HCT116 (cell line): ENCODE data around the gene RRP12. TPM values are rescaled to one million over a fixed set of nuclear protein-coding genes. Genes with fewer than 3 reads are reported as not detected.

Experiments
- ATAC-seq: fragments of 200-7000 bp; cut with Tn5 transposase; 2 replicates; pipeline ENCODE4 v1.9.1; 2020; ENCODE audit warnings: mild to moderate bottlenecking, moderate library complexity
- BruUV-seq: library from RNA; stranded (reverse); fragments of 400-500 nt; replicated peaks from 2 replicates; lab custom pipeline; 2021; lab: Mats Ljungman, UMichigan
- CTCF ChIA-PET: fragments of 300-600 bp; sonication (Branson Sonifier 250); formaldehyde crosslinking; loops from one replicate; lab custom pipeline; 2021; ENCODE audit warnings: antibody characterized with exemption; lab: Charles Lee
- POLR2A ChIA-PET: fragments of 300-600, 350-600 bp; sonication (Branson Sonifier 250); formaldehyde crosslinking; loops from one replicate; lab custom pipeline; 2021; ENCODE audit warnings: antibody characterized with exemption; lab: Charles Lee
- RAD21 ChIA-PET, 2 experiments: fragments of 300-600 bp; sonication (Branson Sonifier 250); formaldehyde crosslinking; loops; one replicate each; lab custom pipeline; 2023; ENCODE audit warnings: low total read pairs in 2 of 2; ENCODE audit not compliant: uncharacterized antibody in 2 of 2, unreplicated experiment in 2 of 2, low non-redundant PET in 1 of 2; lab: Charles Lee
- DNase-seq: peaks from one replicate; pipeline ENCODE4 v3.0.0-alpha.2; 2010; ENCODE audit warnings: low read depth, low spot score
- H2AFZ ChIP-seq: fragments of 200-600 bp; shearing (Covaris generic), sonication (generic); 2 replicates; pipeline ENCODE4 v1.6.1; 2017; ENCODE audit warnings: low read depth, mixed run types, mixed read lengths, antibody characterized with exemption, low read length; ENCODE audit not compliant: poor library complexity, severe bottlenecking
- H3K27ac ChIP-seq: 2 replicates; pipeline ENCODE4 v1.5.1; 2012; ENCODE audit warnings: low read depth, low read length
- H3K27me3 ChIP-seq: fragments of 200-600 bp; sonication (generic); 2 replicates; pipeline ENCODE4 v1.6.1; 2016; ENCODE audit warnings: mixed run types, low read length, mixed read lengths; ENCODE audit not compliant: insufficient read depth
- H3K36me3 ChIP-seq, 2 experiments: fragments of 200-500 bp in 1 of 2; fragments of 200-600 bp in 1 of 2; sonication (Bioruptor generic) in 1 of 2; sonication (generic) in 1 of 2; 2 replicates each; pipeline versions ENCODE4 v1.5.1 to v1.6.1; 2014 to 2016; ENCODE audit warnings: low read length in 2 of 2, inconsistent platforms in 1 of 2, mixed read lengths in 1 of 2, mixed run types in 1 of 2; ENCODE audit not compliant: insufficient read depth in 2 of 2, control insufficient read depth in 1 of 2
- H3K4me1 ChIP-seq, 2 experiments: fragments of 200-600 bp in 1 of 2; sonication (generic) in 1 of 2; 2 replicates each; pipeline versions ENCODE4 v1.5.1 to v1.6.1; 2012 to 2017; ENCODE audit warnings: low read length in 2 of 2, inconsistent platforms in 1 of 2, mild to moderate bottlenecking in 1 of 2, mixed read lengths in 1 of 2, mixed run types in 1 of 2, moderate library complexity in 1 of 2; ENCODE audit not compliant: insufficient read depth in 2 of 2, control insufficient read depth in 1 of 2
- H3K4me2 ChIP-seq: fragments of 200-600 bp; sonication (generic); 2 replicates; pipeline ENCODE4 v1.6.1; 2017; ENCODE audit warnings: mixed run types, low read length, mixed read lengths
- H3K4me3 ChIP-seq, 2 experiments: fragments of 200-600 bp in 1 of 2; sonication (generic) in 1 of 2; replicated peaks in 1 of 2; 2 replicates each; pipeline ENCODE4 v1.5.1; 2011 to 2016; ENCODE audit warnings: low read length in 2 of 2, control low read depth in 1 of 2, low read depth in 1 of 2, mild to moderate bottlenecking in 1 of 2, mixed read lengths in 1 of 2, mixed run types in 1 of 2
- H3K79me2 ChIP-seq: fragments of 200-600 bp; sonication (generic); 2 replicates; pipeline ENCODE4 v1.6.1; 2017; ENCODE audit warnings: mild to moderate bottlenecking, mixed run types, low read length, moderate library complexity, mixed read lengths; ENCODE audit not compliant: insufficient read depth
- H3K9ac ChIP-seq: fragments of 200-600 bp; sonication (generic); 2 replicates; pipeline ENCODE4 v1.6.1; 2016; ENCODE audit warnings: low read length, mixed read lengths
- H3K9me2 ChIP-seq: fragments of 200-600 bp; sonication (generic), shearing (Covaris generic); 2 replicates; pipeline ENCODE4 v1.6.1; 2017; ENCODE audit warnings: mixed run types, mild to moderate bottlenecking, moderate library complexity; ENCODE audit not compliant: insufficient read depth
- H3K9me3 ChIP-seq, 2 experiments: fragments of 200-500 bp in 1 of 2; fragments of 200-600 bp in 1 of 2; sonication (Bioruptor generic) in 1 of 2; sonication (generic) in 1 of 2; 2 replicates each; pipeline ENCODE4 v1.6.1; 2014 to 2017; ENCODE audit warnings: low read length in 2 of 2, mixed read lengths in 2 of 2, inconsistent platforms in 1 of 2, low read depth in 1 of 2, mild to moderate bottlenecking in 1 of 2, mixed run types in 1 of 2, moderate library complexity in 1 of 2; ENCODE audit not compliant: control insufficient read depth in 1 of 2, insufficient read depth in 1 of 2
- H4K20me1 ChIP-seq: fragments of 200-600 bp; sonication (generic), shearing (Covaris generic); 2 replicates; pipeline ENCODE4 v1.6.1; 2017; ENCODE audit warnings: mixed run types, mild to moderate bottlenecking, moderate library complexity; ENCODE audit not compliant: insufficient read depth
- CBX3 ChIP-seq: IDR thresholded peaks from 2 replicates; pipeline ENCODE4 v1.6.1; 2012; ENCODE audit warnings: low read depth
- CEBPB ChIP-seq: IDR thresholded peaks from 2 replicates; pipeline ENCODE4 v1.6.1; 2012; ENCODE audit warnings: low read depth
- ELF1 ChIP-seq: IDR thresholded peaks from 2 replicates; pipeline ENCODE4 v1.6.1; 2012; ENCODE audit warnings: low read depth, borderline replicate concordance
- EZH2 ChIP-seq: fragments of 200-600 bp; sonication (generic); IDR thresholded peaks from 2 replicates; pipeline ENCODE4 v1.6.1; 2017; ENCODE audit warnings: antibody characterized with exemption, mixed run types
- EZH2phosphoT487 ChIP-seq: fragments of 200-600 bp; IDR thresholded peaks from 2 replicates; pipeline ENCODE4 v1.6.1; 2018; ENCODE audit warnings: antibody characterized with exemption, borderline replicate concordance
- JUND ChIP-seq: IDR thresholded peaks from 2 replicates; pipeline ENCODE4 v1.6.1; 2012
- POLR2A ChIP-seq: IDR thresholded peaks from 2 replicates; pipeline ENCODE4 v1.7.0; 2011; ENCODE audit warnings: borderline replicate concordance; ENCODE audit not compliant: insufficient read depth, insufficient read length; ENCODE audit errors: extremely low read depth
- RAD21 ChIP-seq: IDR thresholded peaks from 2 replicates; pipeline ENCODE4 v1.6.1; 2012; ENCODE audit warnings: low read depth, mild to moderate bottlenecking
- SIN3A ChIP-seq: IDR thresholded peaks from 2 replicates; pipeline ENCODE4 v1.6.1; 2012; ENCODE audit warnings: low read depth
- SRF ChIP-seq: IDR thresholded peaks from 2 replicates; pipeline ENCODE4 v1.6.1; 2012; ENCODE audit warnings: low read depth
- TCF7L2 ChIP-seq: IDR thresholded peaks from 2 replicates; pipeline ENCODE4 v1.7.0; 2011; ENCODE audit warnings: borderline replicate concordance, inconsistent platforms; ENCODE audit not compliant: insufficient read depth, insufficient read length; ENCODE audit errors: extremely low read depth
- YY1 ChIP-seq: IDR thresholded peaks from 2 replicates; pipeline ENCODE4 v1.6.1; 2011; ENCODE audit warnings: low read length, low read depth, moderate library complexity, mild to moderate bottlenecking; ENCODE audit not compliant: insufficient replicate concordance; ENCODE audit errors: extremely low read depth
- ZFX ChIP-seq: fragments of 450-650 bp; IDR thresholded peaks from 2 replicates; pipeline ENCODE4 v1.6.1; 2017
- ZNF274 ChIP-seq: fragments of 200-500 bp; sonication (Bioruptor generic); IDR thresholded peaks from 2 replicates; pipeline ENCODE4 v1.6.1; 2014; ENCODE audit warnings: mild to moderate bottlenecking, low read depth, low read length, inconsistent platforms
- intact Hi-C: fragments of 100-400 bp; cut with micrococcal nuclease; formaldehyde crosslinking; loops from 2 replicates; pipeline ENCODE4 v1.10.0; 2022
- total RNA-seq: library from RNA; stranded (reverse); gene quantifications from one replicate; pipeline ENCODE4 v1.2.1, GENCODE V29; 2021; ENCODE audit not compliant: unreplicated experiment
- TF ChIP-seq, protein P1 (sequence below): IDR thresholded peaks from 2 replicates; pipeline ENCODE4 v1.6.1; 2012; ENCODE audit warnings: low read depth
- TF ChIP-seq, protein P2 (sequence below): IDR thresholded peaks from 2 replicates; pipeline ENCODE4 v1.6.1; 2011; ENCODE audit warnings: mild to moderate bottlenecking, low read length, moderate library complexity; ENCODE audit not compliant: insufficient replicate concordance; ENCODE audit errors: extremely low read depth
- TF ChIP-seq, protein P3 (sequence below), 3 experiments: fragments of 200-600 bp in 1 of 3; sonication (generic) in 1 of 3; IDR thresholded peaks in 2 of 3; conservative IDR thresholded peaks in 1 of 3; 2 replicates each; pipeline ENCODE4 v1.5.1; 2012 to 2017; ENCODE audit warnings: low read depth in 2 of 3, low read length in 2 of 3, antibody characterized with exemption in 1 of 3, borderline replicate concordance in 1 of 3, control low read depth in 1 of 3, mild to moderate bottlenecking in 1 of 3, mixed read lengths in 1 of 3, mixed run types in 1 of 3, moderate library complexity in 1 of 3; ENCODE audit not compliant: insufficient read depth in 1 of 3
- TF ChIP-seq, protein P4 (sequence below): IDR thresholded peaks from 2 replicates; pipeline ENCODE4 v1.6.1; 2012

The RRP12 gene
- total RNA-seq, 1 experiment from 2014 or later, result 67.0 TPM

DNA sequence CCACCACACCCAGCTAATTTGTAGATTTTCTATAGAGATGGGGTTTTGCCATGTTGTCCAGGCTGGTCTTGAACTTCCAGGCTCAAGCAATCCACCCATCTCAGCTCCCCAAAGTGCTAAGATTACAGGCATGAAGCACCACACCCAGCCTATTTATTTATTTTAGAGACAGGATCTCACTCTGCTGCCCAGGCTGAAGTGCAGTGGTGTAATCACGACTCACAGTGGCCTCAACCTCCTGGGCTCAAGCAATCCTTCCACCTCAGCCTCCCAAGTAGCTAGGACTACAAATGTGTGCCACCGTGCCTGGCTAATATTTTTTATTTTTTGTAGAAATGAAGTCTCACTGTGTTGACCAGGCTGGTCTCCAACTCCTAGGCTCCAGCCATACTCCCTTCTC is 59.7 kb downstream of the RRP12 start:
- Histone ChIP-seq H2AFZ (no peak overlapping the region), H3K9me3 (no peaks in the 10 kb centered on the region), H3K9me2 (no peaks in the 10 kb centered on the region), H3K27ac (no peak overlapping the region), H3K9ac (no peak overlapping the region), H3K4me1 (peaks cover 13 to 16% of the 10 kb centered on the region in 2 experiments; a peak in 3 of 4 replicates), H3K36me3 (no peaks in the 10 kb centered on the region), H4K20me1 (no peaks in the 10 kb centered on the region), H3K79me2 (no peaks in the 10 kb centered on the region), H3K27me3 (no peaks in the 10 kb centered on the region), H3K4me3 (no peak overlapping the region), H3K4me2 (no peak overlapping the region)
- intact Hi-C loops, result no loop called here
- ChIA-PET POLR2A (no interaction called here), CTCF (no interaction called here), RAD21 (no interaction called here)
- TF ChIP-seq EZH2phosphoT487, result no peak
- TF ChIP-seq, protein P1, sequence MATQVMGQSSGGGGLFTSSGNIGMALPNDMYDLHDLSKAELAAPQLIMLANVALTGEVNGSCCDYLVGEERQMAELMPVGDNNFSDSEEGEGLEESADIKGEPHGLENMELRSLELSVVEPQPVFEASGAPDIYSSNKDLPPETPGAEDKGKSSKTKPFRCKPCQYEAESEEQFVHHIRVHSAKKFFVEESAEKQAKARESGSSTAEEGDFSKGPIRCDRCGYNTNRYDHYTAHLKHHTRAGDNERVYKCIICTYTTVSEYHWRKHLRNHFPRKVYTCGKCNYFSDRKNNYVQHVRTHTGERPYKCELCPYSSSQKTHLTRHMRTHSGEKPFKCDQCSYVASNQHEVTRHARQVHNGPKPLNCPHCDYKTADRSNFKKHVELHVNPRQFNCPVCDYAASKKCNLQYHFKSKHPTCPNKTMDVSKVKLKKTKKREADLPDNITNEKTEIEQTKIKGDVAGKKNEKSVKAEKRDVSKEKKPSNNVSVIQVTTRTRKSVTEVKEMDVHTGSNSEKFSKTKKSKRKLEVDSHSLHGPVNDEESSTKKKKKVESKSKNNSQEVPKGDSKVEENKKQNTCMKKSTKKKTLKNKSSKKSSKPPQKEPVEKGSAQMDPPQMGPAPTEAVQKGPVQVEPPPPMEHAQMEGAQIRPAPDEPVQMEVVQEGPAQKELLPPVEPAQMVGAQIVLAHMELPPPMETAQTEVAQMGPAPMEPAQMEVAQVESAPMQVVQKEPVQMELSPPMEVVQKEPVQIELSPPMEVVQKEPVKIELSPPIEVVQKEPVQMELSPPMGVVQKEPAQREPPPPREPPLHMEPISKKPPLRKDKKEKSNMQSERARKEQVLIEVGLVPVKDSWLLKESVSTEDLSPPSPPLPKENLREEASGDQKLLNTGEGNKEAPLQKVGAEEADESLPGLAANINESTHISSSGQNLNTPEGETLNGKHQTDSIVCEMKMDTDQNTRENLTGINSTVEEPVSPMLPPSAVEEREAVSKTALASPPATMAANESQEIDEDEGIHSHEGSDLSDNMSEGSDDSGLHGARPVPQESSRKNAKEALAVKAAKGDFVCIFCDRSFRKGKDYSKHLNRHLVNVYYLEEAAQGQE, result no peak
- TF ChIP-seq ZFX, result no peak
- no peak for TF ChIP-seq CEBPB
- no peak for TF ChIP-seq TCF7L2
- TF ChIP-seq, protein P2, sequence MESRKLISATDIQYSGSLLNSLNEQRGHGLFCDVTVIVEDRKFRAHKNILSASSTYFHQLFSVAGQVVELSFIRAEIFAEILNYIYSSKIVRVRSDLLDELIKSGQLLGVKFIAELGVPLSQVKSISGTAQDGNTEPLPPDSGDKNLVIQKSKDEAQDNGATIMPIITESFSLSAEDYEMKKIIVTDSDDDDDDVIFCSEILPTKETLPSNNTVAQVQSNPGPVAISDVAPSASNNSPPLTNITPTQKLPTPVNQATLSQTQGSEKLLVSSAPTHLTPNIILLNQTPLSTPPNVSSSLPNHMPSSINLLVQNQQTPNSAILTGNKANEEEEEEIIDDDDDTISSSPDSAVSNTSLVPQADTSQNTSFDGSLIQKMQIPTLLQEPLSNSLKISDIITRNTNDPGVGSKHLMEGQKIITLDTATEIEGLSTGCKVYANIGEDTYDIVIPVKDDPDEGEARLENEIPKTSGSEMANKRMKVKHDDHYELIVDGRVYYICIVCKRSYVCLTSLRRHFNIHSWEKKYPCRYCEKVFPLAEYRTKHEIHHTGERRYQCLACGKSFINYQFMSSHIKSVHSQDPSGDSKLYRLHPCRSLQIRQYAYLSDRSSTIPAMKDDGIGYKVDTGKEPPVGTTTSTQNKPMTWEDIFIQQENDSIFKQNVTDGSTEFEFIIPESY, result no peak
- no peak for TF ChIP-seq YY1
- no peak for TF ChIP-seq POLR2A
- TF ChIP-seq, protein P3, sequence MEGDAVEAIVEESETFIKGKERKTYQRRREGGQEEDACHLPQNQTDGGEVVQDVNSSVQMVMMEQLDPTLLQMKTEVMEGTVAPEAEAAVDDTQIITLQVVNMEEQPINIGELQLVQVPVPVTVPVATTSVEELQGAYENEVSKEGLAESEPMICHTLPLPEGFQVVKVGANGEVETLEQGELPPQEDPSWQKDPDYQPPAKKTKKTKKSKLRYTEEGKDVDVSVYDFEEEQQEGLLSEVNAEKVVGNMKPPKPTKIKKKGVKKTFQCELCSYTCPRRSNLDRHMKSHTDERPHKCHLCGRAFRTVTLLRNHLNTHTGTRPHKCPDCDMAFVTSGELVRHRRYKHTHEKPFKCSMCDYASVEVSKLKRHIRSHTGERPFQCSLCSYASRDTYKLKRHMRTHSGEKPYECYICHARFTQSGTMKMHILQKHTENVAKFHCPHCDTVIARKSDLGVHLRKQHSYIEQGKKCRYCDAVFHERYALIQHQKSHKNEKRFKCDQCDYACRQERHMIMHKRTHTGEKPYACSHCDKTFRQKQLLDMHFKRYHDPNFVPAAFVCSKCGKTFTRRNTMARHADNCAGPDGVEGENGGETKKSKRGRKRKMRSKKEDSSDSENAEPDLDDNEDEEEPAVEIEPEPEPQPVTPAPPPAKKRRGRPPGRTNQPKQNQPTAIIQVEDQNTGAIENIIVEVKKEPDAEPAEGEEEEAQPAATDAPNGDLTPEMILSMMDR (IDR thresholded peaks at IDR 0.05 in 2 of 3, conservative IDR thresholded peaks at IDR 0.05 in 1 of 3; ENCODE audit: borderline replicate concordance in 1 of 3, insufficient read depth in 1 of 3, low read depth in 2 of 3, low read length in 2 of 3), result no peak
- no peak for TF ChIP-seq RAD21
- no peak for TF ChIP-seq EZH2
- no peak for TF ChIP-seq JUND
- no peak for TF ChIP-seq ZNF274
- TF ChIP-seq, protein P4, sequence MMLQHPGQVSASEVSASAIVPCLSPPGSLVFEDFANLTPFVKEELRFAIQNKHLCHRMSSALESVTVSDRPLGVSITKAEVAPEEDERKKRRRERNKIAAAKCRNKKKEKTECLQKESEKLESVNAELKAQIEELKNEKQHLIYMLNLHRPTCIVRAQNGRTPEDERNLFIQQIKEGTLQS, result no peak
- no peak for TF ChIP-seq SIN3A
- no peak for TF ChIP-seq SRF
- no peak for TF ChIP-seq ELF1
- TF ChIP-seq CBX3, result no peak
- ATAC-seq (no peak), DNase-seq (no peak)
- no TSS peak for BruUV-seq
